ENCODE measurements around the gene IKBKG. TPM values are rescaled to one million over a fixed set of nuclear protein-coding genes. Genes with fewer than 3 reads are reported as not detected.

Gene IKBKG
- total and polyA plus RNA-seq, 3 donors from 2014 or later: 27.9 to 38.7 (median 28.1) TPM

GRCh38 chrX:154511761-154512160, 35.7 kb upstream of the IKBKG start:
- no peaks in the 10 kb centered on the region for H3K9me3 ChIP-seq
- TF ChIP-seq, protein P1, sequence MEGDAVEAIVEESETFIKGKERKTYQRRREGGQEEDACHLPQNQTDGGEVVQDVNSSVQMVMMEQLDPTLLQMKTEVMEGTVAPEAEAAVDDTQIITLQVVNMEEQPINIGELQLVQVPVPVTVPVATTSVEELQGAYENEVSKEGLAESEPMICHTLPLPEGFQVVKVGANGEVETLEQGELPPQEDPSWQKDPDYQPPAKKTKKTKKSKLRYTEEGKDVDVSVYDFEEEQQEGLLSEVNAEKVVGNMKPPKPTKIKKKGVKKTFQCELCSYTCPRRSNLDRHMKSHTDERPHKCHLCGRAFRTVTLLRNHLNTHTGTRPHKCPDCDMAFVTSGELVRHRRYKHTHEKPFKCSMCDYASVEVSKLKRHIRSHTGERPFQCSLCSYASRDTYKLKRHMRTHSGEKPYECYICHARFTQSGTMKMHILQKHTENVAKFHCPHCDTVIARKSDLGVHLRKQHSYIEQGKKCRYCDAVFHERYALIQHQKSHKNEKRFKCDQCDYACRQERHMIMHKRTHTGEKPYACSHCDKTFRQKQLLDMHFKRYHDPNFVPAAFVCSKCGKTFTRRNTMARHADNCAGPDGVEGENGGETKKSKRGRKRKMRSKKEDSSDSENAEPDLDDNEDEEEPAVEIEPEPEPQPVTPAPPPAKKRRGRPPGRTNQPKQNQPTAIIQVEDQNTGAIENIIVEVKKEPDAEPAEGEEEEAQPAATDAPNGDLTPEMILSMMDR (IDR thresholded peaks at IDR 0.05): no peak
- no peak for TF ChIP-seq POLR2A (IDR thresholded peaks at IDR 0.05)
- no peaks in the 10 kb centered on the region for H3K4me1 ChIP-seq
- no peaks in the 10 kb centered on the region for H3K36me3 ChIP-seq (ENCODE audit: low read depth, missing control alignments)
- H3K4me3 ChIP-seq: no peak overlapping the region
- no peak overlapping the region for H3K27ac ChIP-seq
- DNase-seq: no peak
- WGBS, 2 donors: 53 to 58% methylated on average over 5 to 12 of the region's 12 CpGs
- no peaks in the 10 kb centered on the region for H3K27me3 ChIP-seq
- intact Hi-C loops (cut with DNase I; ENCODE audit: low total_unique reads): no loop called here

DNA sequence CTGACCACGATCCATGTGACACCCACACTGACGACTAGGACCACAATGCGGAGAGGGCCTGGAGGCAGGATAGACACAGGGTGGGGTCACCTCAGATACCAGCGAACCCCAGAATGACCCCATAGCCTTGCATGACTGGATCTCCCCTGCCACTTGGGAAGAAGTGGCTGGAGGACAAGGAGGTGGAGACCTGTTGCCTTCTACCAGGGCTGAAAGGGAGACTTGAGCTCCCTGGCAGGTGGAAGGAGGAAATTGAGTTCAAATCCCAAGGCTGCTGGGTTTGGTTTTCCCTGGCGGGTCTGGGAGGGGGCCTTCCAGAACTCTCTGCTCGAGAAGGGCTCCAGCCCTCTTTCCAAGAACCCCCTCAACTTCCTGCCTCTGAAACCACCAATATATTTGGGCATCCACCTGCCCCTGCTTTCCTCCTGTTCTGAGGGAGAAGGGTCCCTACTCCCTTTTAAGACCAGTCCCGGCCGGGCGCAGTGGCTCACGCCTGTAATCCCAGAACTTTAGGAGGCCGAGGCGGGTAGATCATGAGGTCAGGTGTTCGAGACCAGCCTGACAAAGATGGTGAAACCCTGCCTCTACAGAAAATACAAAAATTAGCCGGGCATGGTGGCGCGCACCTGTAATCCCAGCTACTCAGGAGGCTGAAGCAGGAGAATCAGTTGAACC, 34.4 kb upstream of the IKBKG start:
- intact Hi-C loops (cut with DNase I; ENCODE audit: low total_unique reads): no loop called here
- no peaks in the 10 kb centered on the region for H3K27me3 ChIP-seq
- no peak overlapping the region for H3K4me3 ChIP-seq
- TF ChIP-seq, protein P1 (IDR thresholded peaks at IDR 0.05): no peak
- no peak for TF ChIP-seq POLR2A (IDR thresholded peaks at IDR 0.05)
- peaks cover 11% of the 10 kb centered on the region for H3K4me1 ChIP-seq
- no peak for DNase-seq
- H3K36me3 ChIP-seq (ENCODE audit: low read depth, missing control alignments): no peaks in the 10 kb centered on the region
- 94 to 98% methylated on average over 10 to 13 of the region's 16 CpGs for WGBS, 2 donors
- no peak overlapping the region for H3K27ac ChIP-seq
- no peaks in the 10 kb centered on the region for H3K9me3 ChIP-seq

DNA sequence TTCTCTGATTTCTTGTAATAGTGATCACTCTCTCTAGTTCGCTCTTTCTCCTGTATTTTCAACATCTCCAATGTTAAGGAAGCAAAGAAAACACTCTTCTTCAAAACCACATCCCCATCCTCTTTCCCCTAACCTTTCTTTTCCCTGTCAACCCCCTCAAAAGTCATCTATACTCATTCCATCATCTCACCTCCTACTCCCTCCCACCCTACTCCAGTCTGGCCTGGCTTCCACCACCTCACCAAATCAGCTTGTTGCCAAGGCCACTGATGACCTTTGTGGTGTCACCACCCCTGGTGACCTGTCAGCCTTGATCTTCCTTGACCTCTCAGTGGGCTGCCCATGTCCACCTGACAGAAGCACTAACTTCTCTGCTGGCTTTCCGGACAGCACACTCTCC, 33.7 kb upstream of the IKBKG start:
- H3K9me3 ChIP-seq: no peaks in the 10 kb centered on the region
- H3K36me3 ChIP-seq (ENCODE audit: low read depth, missing control alignments): no peaks in the 10 kb centered on the region
- no peak overlapping the region for H3K27ac ChIP-seq
- DNase-seq: no peak
- H3K4me1 ChIP-seq: peaks cover 12% of the 10 kb centered on the region
- TF ChIP-seq, protein P1 (IDR thresholded peaks at IDR 0.05): no peak
- TF ChIP-seq POLR2A (IDR thresholded peaks at IDR 0.05): no peak
- 85 to 90% methylated on average over 2 of the region's 2 CpGs for WGBS, 2 donors
- H3K4me3 ChIP-seq: no peak overlapping the region
- H3K27me3 ChIP-seq: no peaks in the 10 kb centered on the region
- intact Hi-C loops (cut with DNase I; ENCODE audit: low total_unique reads): no loop called here

GRCh38 chrX:154515090-154515965, 32.1 kb upstream of the IKBKG start:
- intact Hi-C loops (cut with DNase I; ENCODE audit: low total_unique reads): no loop called here
- no peaks in the 10 kb centered on the region for H3K9me3 ChIP-seq
- no peaks in the 10 kb centered on the region for H3K36me3 ChIP-seq (ENCODE audit: low read depth, missing control alignments)
- peak overlapping the region; percentile 65 to 77 for H3K4me3 ChIP-seq
- no peaks in the 10 kb centered on the region for H3K27me3 ChIP-seq
- no peak for DNase-seq
- no peak for TF ChIP-seq POLR2A (IDR thresholded peaks at IDR 0.05)
- TF ChIP-seq, protein P1 (IDR thresholded peaks at IDR 0.05): no peak
- 15 to 28% methylated on average over 13 to 34 of the region's 34 CpGs for WGBS, 2 donors
- peak overlapping the region; percentile 89 to 92 for H3K27ac ChIP-seq
- H3K4me1 ChIP-seq: peaks cover 12% of the 10 kb centered on the region
